ENCODE measurements around the gene CKAP2L.
A peak's percentile ranks its signal among the peaks of the same experiment; 100 is the strongest.

Gene CKAP2L

GRCh38 chr2:112692495-112692911, 71.9 kb downstream of the CKAP2L start:
- no peak overlapping the region for H3K4me3 ChIP-seq (ENCODE audit: low read depth, low read length)

GRCh38 chr2:112691881-112692281, 72.5 kb downstream of the CKAP2L start:
- H3K4me3 ChIP-seq (ENCODE audit: low read depth, low read length): no peak overlapping the region
- DNase-seq (ENCODE audit: low read depth): peak; percentile 23

More at GRCh38 chr2:112692495-112692911, 71.9 kb downstream of the CKAP2L start:
- peak; percentile 87 for DNase-seq (ENCODE audit: low read depth)

- H3K4me3 ChIP-seq (ENCODE audit: low read depth, low read length): no peak overlapping the region
- DNase-seq (ENCODE audit: low read depth): no peak
Measured at GRCh38 chr2:112690853-112691401, 73.5 kb downstream of the CKAP2L start.

GRCh38 chr2:112688086-112688880, 76.1 kb downstream of the CKAP2L start:
- no peak for DNase-seq (ENCODE audit: low read depth)
- H3K4me3 ChIP-seq (ENCODE audit: low read depth, low read length): no peak overlapping the region

GRCh38 chr2:112687522-112687921, 76.9 kb downstream of the CKAP2L start:
- H3K4me3 ChIP-seq (ENCODE audit: low read depth, low read length): no peak overlapping the region
- DNase-seq (ENCODE audit: low read depth): no peak
